ENCODE results near the gene PTGIS.

Gene PTGIS

DNA sequence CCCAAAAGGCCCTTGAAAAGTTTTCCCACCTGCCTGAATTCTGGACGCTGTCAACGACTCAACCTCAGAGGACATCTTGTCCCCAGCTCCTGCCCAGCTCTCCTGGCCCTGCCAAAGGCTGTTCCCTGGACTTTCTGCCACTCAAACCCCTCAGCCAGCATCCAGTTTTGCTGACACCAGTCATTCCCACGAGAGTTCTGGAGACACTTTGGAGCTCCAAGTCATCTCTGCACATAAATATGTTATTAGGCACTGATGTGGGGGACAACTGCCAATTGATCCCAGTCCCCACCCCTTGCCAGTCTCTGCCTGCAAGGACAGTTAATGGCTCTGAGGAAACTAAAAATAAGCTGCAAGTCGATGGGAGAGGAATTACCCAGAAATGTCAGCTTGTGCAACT, 46.6 kb downstream of the PTGIS start:
- TF ChIP-seq, protein P1, sequence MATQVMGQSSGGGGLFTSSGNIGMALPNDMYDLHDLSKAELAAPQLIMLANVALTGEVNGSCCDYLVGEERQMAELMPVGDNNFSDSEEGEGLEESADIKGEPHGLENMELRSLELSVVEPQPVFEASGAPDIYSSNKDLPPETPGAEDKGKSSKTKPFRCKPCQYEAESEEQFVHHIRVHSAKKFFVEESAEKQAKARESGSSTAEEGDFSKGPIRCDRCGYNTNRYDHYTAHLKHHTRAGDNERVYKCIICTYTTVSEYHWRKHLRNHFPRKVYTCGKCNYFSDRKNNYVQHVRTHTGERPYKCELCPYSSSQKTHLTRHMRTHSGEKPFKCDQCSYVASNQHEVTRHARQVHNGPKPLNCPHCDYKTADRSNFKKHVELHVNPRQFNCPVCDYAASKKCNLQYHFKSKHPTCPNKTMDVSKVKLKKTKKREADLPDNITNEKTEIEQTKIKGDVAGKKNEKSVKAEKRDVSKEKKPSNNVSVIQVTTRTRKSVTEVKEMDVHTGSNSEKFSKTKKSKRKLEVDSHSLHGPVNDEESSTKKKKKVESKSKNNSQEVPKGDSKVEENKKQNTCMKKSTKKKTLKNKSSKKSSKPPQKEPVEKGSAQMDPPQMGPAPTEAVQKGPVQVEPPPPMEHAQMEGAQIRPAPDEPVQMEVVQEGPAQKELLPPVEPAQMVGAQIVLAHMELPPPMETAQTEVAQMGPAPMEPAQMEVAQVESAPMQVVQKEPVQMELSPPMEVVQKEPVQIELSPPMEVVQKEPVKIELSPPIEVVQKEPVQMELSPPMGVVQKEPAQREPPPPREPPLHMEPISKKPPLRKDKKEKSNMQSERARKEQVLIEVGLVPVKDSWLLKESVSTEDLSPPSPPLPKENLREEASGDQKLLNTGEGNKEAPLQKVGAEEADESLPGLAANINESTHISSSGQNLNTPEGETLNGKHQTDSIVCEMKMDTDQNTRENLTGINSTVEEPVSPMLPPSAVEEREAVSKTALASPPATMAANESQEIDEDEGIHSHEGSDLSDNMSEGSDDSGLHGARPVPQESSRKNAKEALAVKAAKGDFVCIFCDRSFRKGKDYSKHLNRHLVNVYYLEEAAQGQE (IDR thresholded peaks at IDR 0.05; ENCODE audit: low read depth), result no peak
- no peak for TF ChIP-seq RAD21 (IDR thresholded peaks at IDR 0.05; ENCODE audit: low read depth)
- no peak for TF ChIP-seq ZBTB7A (IDR thresholded peaks at IDR 0.05; ENCODE audit: low read depth)
- no peak for TF ChIP-seq CEBPB (IDR thresholded peaks at IDR 0.05)
- TF ChIP-seq FOXM1 (IDR thresholded peaks at IDR 0.05; ENCODE audit: borderline replicate concordance, low read depth), result no peak
- TF ChIP-seq, protein P2, sequence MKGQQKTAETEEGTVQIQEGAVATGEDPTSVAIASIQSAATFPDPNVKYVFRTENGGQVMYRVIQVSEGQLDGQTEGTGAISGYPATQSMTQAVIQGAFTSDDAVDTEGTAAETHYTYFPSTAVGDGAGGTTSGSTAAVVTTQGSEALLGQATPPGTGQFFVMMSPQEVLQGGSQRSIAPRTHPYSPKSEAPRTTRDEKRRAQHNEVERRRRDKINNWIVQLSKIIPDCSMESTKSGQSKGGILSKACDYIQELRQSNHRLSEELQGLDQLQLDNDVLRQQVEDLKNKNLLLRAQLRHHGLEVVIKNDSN (IDR thresholded peaks at IDR 0.05), result no peak
- no peak for TF ChIP-seq CREB1 (IDR thresholded peaks at IDR 0.05; ENCODE audit: low read depth)
- no peak for TF ChIP-seq TCF12 (IDR thresholded peaks at IDR 0.05; ENCODE audit: low read depth)
- no peak for TF ChIP-seq TEAD4 (IDR thresholded peaks at IDR 0.05)
- no peak for TF ChIP-seq EP300 (IDR thresholded peaks at IDR 0.05; ENCODE audit: borderline replicate concordance)
- TF ChIP-seq YY1 (IDR thresholded peaks at IDR 0.05; ENCODE audit: low read depth), result no peak
- TF ChIP-seq EGR1 (IDR thresholded peaks at IDR 0.05), result no peak
- no peak for TF ChIP-seq NFIC (IDR thresholded peaks at IDR 0.05)
- TF ChIP-seq TAF1 (IDR thresholded peaks at IDR 0.05; ENCODE audit: low read depth), result no peak
- TF ChIP-seq, protein P3, sequence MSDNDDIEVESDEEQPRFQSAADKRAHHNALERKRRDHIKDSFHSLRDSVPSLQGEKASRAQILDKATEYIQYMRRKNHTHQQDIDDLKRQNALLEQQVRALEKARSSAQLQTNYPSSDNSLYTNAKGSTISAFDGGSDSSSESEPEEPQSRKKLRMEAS (IDR thresholded peaks at IDR 0.05), result no peak

DNA sequence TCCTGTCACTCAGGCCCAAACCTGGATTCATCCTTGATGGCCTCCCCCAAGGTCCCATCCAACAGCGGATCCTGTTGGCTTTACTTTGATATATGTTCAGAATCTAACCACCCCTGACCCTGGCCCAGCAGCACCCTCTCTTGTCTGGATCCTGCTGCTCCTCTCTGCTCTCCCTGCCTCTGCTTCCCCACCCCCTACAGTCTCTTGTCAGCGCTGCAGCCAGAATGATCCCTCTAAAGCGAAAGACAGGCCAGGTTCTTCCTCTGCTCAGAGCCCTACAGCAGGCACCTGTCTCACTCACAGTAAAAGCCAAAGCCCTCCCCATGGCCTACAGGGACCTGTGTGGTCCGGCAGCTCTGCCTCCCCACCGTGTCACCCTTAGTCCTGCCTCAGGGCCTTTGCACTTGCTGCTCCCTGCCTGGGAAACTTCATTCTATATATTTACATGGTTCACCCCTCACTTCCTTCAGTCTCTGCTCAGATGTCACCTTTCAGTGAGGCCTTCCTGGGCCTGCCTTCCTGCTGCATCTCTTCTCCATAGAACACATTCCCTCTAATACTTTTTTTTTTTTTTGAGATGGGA, 48.1 kb downstream of the PTGIS start:
- TF ChIP-seq EGR1 (IDR thresholded peaks at IDR 0.05) (no peak), CREB1 (IDR thresholded peaks at IDR 0.05; ENCODE audit: low read depth) (no peak), FOXM1 (IDR thresholded peaks at IDR 0.05; ENCODE audit: borderline replicate concordance, low read depth) (no peak), RAD21 (IDR thresholded peaks at IDR 0.05; ENCODE audit: low read depth) (no peak), YY1 (IDR thresholded peaks at IDR 0.05; ENCODE audit: low read depth) (no peak)
- TF ChIP-seq, protein P3 (IDR thresholded peaks at IDR 0.05), result no peak
- TF ChIP-seq, protein P2 (IDR thresholded peaks at IDR 0.05), result no peak
- TF ChIP-seq, protein P1 (IDR thresholded peaks at IDR 0.05; ENCODE audit: low read depth), result no peak

DNA sequence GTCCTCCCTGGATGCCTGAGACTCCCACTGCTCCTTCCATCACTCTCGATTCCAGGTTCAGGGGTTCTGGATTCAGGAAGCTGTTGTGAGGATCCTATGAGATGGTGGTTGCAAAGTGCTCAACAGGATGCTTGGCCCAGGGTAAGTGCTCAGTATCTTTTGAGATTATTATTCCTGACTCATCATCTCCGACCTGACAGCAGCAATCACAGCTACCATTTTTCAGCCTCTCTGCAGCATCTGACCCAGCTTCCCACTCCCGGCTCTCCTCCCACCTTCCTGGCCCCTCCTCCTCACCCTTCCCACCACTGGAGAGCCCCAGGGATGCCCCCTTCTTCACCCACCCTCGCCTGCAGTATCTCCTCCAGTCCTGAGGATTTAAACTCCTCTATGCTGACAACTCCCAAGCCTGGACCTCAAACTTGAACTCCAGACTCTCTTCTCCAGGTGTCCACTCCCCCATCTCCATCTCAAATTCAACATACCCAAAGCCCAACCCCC, 48.7 kb downstream of the PTGIS start:
- TF ChIP-seq TEAD4 (IDR thresholded peaks at IDR 0.05), result no peak
- no peak for TF ChIP-seq FOXM1 (IDR thresholded peaks at IDR 0.05; ENCODE audit: borderline replicate concordance, low read depth)
- TF ChIP-seq RAD21 (IDR thresholded peaks at IDR 0.05; ENCODE audit: low read depth), result no peak
- TF ChIP-seq CREB1 (IDR thresholded peaks at IDR 0.05; ENCODE audit: low read depth), result no peak
- TF ChIP-seq TCF12 (IDR thresholded peaks at IDR 0.05; ENCODE audit: low read depth), result no peak
- TF ChIP-seq TAF1 (IDR thresholded peaks at IDR 0.05; ENCODE audit: low read depth), result no peak
- TF ChIP-seq, protein P2 (IDR thresholded peaks at IDR 0.05), result no peak
- no peak for TF ChIP-seq YY1 (IDR thresholded peaks at IDR 0.05; ENCODE audit: low read depth)
- TF ChIP-seq, protein P3 (IDR thresholded peaks at IDR 0.05), result no peak
- TF ChIP-seq, protein P1 (IDR thresholded peaks at IDR 0.05; ENCODE audit: low read depth), result no peak
- TF ChIP-seq NFIC (IDR thresholded peaks at IDR 0.05), result no peak
- no peak for TF ChIP-seq EGR1 (IDR thresholded peaks at IDR 0.05)
- TF ChIP-seq CEBPB (IDR thresholded peaks at IDR 0.05), result no peak
- TF ChIP-seq ZBTB7A (IDR thresholded peaks at IDR 0.05; ENCODE audit: low read depth), result no peak
- no peak for TF ChIP-seq EP300 (IDR thresholded peaks at IDR 0.05; ENCODE audit: borderline replicate concordance)

Data from Ishikawa (cell line).